Ovary (tissue), 3 donors: ENCODE results near the gene P3H2.

Source experiments
- CTCF ChIP-seq, 3 donors: fragments of 450-650 bp in 2 of 3; fragments of 200-600 bp in 1 of 3; IDR thresholded peaks; one replicate each; pipeline versions ENCODE4 v1.5.1 to v1.8.0; 2016 to 2022; ENCODE audit warnings: antibody characterized with exemption in 3 of 3, mild to moderate bottlenecking in 1 of 3
- POLR2A ChIP-seq: fragments of 450-650 bp; IDR thresholded peaks from one replicate; pipeline ENCODE4 v1.6.1; 2017; ENCODE audit warnings: antibody characterized with exemption, mild to moderate bottlenecking, moderate library complexity
- donor health status: DM: no; HTN: no; CAD: no.

GRCh38 chr3:190159902-190160435 lies 39.3 kb upstream of the P3H2 start:
- TF ChIP-seq POLR2A, result no peak
- TF ChIP-seq CTCF (IDR thresholded peaks at IDR 0.05), result no peak
